Measurements from ENCODE around the gene PRKRA. TPM values are rescaled to one million over a fixed set of nuclear protein-coding genes. Genes with fewer than 3 reads are reported as not detected.

PRKRA gene
- total RNA-seq, 4 donors from 2014 or later, result 53.8 to 71.2 (median 57.3) TPM

DNA sequence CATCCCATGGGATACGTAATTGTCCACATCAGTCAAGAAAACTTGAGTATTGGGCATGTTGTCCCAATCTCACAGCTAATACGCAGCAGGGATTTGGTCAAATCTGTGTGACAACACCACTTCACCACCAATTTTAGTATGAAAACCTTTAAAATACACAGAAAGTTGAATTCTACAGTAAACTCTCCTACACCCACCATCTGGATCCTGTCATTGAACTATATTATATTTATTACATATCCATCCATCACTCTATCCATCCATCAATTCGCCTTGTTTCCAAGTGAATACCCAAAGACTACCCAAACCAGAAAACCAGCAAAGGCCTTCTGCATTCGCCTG is 28.3 kb upstream of the PRKRA start:
- intact Hi-C loops (cut with DNase I; ENCODE audit: low total_unique reads), result no loop called here
- DNase-seq (ENCODE audit: low spot score in 2 of 2), result no peak
- 49 to 63% methylated on average over 4 of the region's 4 CpGs for WGBS, 2 donors
- TF ChIP-seq CTCF (IDR thresholded peaks at IDR 0.05) (no peak), POLR2A (IDR thresholded peaks at IDR 0.05) (no peak)
- H3K4me3 ChIP-seq (ENCODE audit: low read depth, poor library complexity, severe bottlenecking), result no peak overlapping the region

DNA sequence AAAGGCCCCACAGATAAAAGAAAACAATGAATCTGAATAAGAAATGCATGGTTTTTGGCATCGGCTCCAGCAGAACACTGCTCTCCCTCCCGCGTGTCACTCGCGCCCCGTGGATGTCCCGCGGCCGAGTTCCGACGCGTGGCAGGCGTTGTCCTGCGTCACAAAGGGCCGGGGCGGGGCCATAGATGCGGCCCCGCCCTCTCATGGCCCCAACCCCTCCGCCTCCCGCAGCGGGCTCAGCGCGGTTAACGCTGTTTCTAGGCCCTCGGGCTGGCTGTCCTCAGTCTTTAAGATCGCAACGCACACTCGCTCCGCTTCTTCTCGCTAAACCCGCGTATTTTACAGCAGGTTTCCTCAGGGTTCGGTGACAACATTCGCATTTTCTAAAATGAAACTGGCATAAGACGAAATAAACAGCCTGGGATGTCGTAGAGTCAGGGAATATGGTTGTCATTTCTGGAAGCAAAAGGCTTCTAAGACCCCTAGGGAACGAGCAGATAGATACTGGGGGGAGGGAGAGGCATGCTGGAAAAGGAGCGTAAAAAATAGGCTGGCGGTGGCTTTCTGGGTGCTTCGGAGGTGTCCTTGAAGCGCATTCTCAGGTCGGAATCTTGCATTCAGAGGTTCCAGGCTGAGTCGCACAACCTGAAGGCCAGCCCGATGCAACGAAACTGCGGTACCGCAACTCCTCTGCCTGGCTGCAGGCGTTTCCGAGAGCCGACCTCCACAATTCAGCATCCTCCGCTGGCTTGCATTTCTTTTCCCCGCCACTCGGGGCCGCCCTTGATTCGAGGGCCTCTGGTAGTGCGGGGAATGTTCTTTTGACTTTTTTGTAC is 27.7 kb upstream of the PRKRA start, which contains the start of gene FKBP7:
Gene FKBP7, minus strand, starts transcription at position 162 of the 836 bp plus-strand sequence. Its CDS starts 101 bp downstream, at position 61.
- 1 to 2% methylated on average over 56 of the region's 56 CpGs for WGBS, 2 donors
- TF ChIP-seq CTCF (IDR thresholded peaks at IDR 0.05) (peak in 1 of 3 donors; percentile 79), POLR2A (IDR thresholded peaks at IDR 0.05) (peak in 1 of 2 donors; percentile 11)
- DNase-seq (ENCODE audit: low spot score in 2 of 2), result peak; percentile 78 to 97
- intact Hi-C loops (cut with DNase I; ENCODE audit: low total_unique reads), result no loop called here
- H3K4me3 ChIP-seq (ENCODE audit: low read depth, poor library complexity, severe bottlenecking), result peak within 1 kb of the TSS; percentile 39

GRCh38 chr2:178478130-178478438 is 27.1 kb upstream of the PRKRA start:
- no peak for DNase-seq (ENCODE audit: low spot score in 2 of 2)
- 2 to 3% methylated on average over 10 of the region's 10 CpGs for WGBS, 2 donors
- TF ChIP-seq POLR2A (IDR thresholded peaks at IDR 0.05), result no peak
- no peak for TF ChIP-seq CTCF (IDR thresholded peaks at IDR 0.05)
- peak overlapping the region; percentile 39 for H3K4me3 ChIP-seq (ENCODE audit: low read depth, poor library complexity, severe bottlenecking)
- intact Hi-C loops (cut with DNase I; ENCODE audit: low total_unique reads), result no loop called here

DNA sequence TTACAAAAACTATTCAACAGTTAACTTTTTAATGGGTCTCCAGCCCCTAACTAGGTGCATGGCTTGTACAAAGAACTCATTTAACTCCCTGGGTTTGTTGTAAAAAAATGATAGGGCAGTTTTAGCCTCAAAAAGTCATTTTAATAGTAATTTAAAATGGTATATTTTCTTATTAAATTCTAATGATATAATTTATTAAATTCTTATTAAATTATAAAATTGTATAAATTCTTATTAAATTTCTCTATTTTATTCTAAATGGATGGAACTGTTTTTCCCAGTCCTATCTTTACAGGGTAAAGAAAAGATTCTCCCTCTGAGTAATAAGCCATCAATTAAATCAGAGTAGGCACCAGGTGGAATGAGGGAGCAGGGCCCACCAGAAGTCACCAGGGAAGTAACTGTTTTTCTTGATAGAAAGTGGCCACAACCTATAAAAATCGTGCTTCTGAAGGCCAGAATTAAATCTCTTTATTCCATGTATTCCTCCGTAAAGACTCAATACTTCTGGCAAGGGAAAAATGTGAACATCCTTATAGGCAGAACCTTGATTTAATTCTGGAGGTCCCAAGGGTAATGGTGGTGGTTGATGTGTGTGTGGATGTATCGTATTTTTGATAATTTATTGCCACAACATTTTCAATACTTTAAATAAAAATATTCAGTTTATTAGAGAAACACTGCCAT is 26.6 kb upstream of the PRKRA start:
- no peak for DNase-seq (ENCODE audit: low spot score in 2 of 2)
- 22 to 24% methylated on average over 3 of the region's 3 CpGs for WGBS, 2 donors
- H3K4me3 ChIP-seq (ENCODE audit: low read depth, poor library complexity, severe bottlenecking), result peak overlapping the region; percentile 39
- no peak for TF ChIP-seq CTCF (IDR thresholded peaks at IDR 0.05)
- no peak for TF ChIP-seq POLR2A (IDR thresholded peaks at IDR 0.05)
- intact Hi-C loops (cut with DNase I; ENCODE audit: low total_unique reads), result no loop called here

- no peak for DNase-seq (ENCODE audit: low spot score in 2 of 2)
- no peak overlapping the region for H3K4me3 ChIP-seq (ENCODE audit: low read depth, poor library complexity, severe bottlenecking)
- TF ChIP-seq POLR2A (IDR thresholded peaks at IDR 0.05) (no peak), CTCF (IDR thresholded peaks at IDR 0.05) (no peak)
- intact Hi-C loops (cut with DNase I; ENCODE audit: low total_unique reads), result no loop called here
Measured at GRCh38 chr2:178476477-178476876, 25.5 kb upstream of the PRKRA start.

Measured in lower leg skin (tissue), 4 donors.